H1 (cell line): ENCODE results near the gene DAP. TPM values are rescaled to one million over a fixed set of nuclear protein-coding genes. Genes with fewer than 3 reads are reported as not detected.

Source experiments
- CTCF ChIA-PET: fragments of 300-600 bp; sonication (Branson Sonifier 250); formaldehyde crosslinking; loops from one replicate; lab custom pipeline; 2021; ENCODE audit not compliant: partially characterized antibody; lab: Charles Lee
- POLR2A ChIA-PET: fragments of 300-600 bp; sonication (Branson Sonifier 250); formaldehyde crosslinking; loops from one replicate; lab custom pipeline; 2021; ENCODE audit warnings: inconsistent platforms; ENCODE audit not compliant: partially characterized antibody; lab: Charles Lee
- DNase-seq, 2 experiments: peaks; one replicate each; pipeline versions ENCODE4 v3.0.0 to v3.0.0-alpha.2; 2010 to 2022; ENCODE audit warnings: low spot score in 2 of 2, low read depth in 1 of 2, mixed read lengths in 1 of 2
- FAIRE-seq: peaks from 2 replicates; lab custom pipeline; 2011; peaks lifted over from hg19 to GRCh38; lab: Jason Lieb, UNC
- H2AFZ ChIP-seq: 2 replicates; pipeline ENCODE4 v1.8.1; 2012; ENCODE audit warnings: low read length, inconsistent platforms
- H2AK5ac ChIP-seq: 2 replicates; pipeline ENCODE4 v1.6.1; 2013; ENCODE audit warnings: low read depth, low read length
- H2BK120ac ChIP-seq: replicated peaks from 2 replicates; pipeline ENCODE3; 2013; ENCODE audit warnings: low read depth, low read length, inconsistent platforms
- H2BK12ac ChIP-seq: 2 replicates; pipeline ENCODE4 v1.6.1; 2013; ENCODE audit warnings: low read depth, low read length
- H2BK15ac ChIP-seq: 2 replicates; pipeline ENCODE4 v1.6.1; 2013; ENCODE audit warnings: low read length
- H2BK20ac ChIP-seq: 2 replicates; pipeline ENCODE4 v1.6.1; 2013; ENCODE audit warnings: low read length
- H2BK5ac ChIP-seq: 2 replicates; pipeline ENCODE4 v1.6.1; 2013; ENCODE audit warnings: low read depth, low read length
- H3K14ac ChIP-seq: 2 replicates; pipeline ENCODE4 v1.6.1; 2013; ENCODE audit warnings: inconsistent platforms; ENCODE audit not compliant: insufficient read length
- H3K18ac ChIP-seq: 2 replicates; pipeline ENCODE4 v1.6.1; 2013; ENCODE audit warnings: low read length; ENCODE audit errors: extremely low read depth
- H3K23ac ChIP-seq: 2 replicates; pipeline ENCODE4 v1.6.1; 2013; ENCODE audit warnings: inconsistent platforms; ENCODE audit not compliant: insufficient read length
- H3K23me2 ChIP-seq: 2 replicates; pipeline ENCODE4 v1.6.1; 2013; ENCODE audit warnings: low read depth, low read length
- H3K27ac ChIP-seq: 2 replicates; pipeline ENCODE4 v1.6.1; 2011; ENCODE audit warnings: low read depth, low read length, inconsistent platforms
- H3K27me3 ChIP-seq, 4 experiments: replicated peaks in 1 of 4; 1 replicate in 1 of 4; 2 replicates in 3 of 4; pipeline versions ENCODE4 v1.6.1 to v1.8.1; 2011 to 2013; ENCODE audit warnings: low read length in 3 of 4, mild to moderate bottlenecking in 3 of 4, inconsistent platforms in 2 of 4, mixed read lengths in 2 of 4, moderate library complexity in 1 of 4; ENCODE audit not compliant: control insufficient read depth in 3 of 4, insufficient read depth in 3 of 4; ENCODE audit errors: extremely low read depth in 1 of 4
- H3K36me3 ChIP-seq, 4 experiments: 2 replicates each; pipeline versions ENCODE4 v1.6.1 to v1.8.1; 2011 to 2013; ENCODE audit warnings: mild to moderate bottlenecking in 4 of 4, low read length in 3 of 4, moderate library complexity in 2 of 4, control low read depth in 1 of 4, inconsistent platforms in 1 of 4; ENCODE audit not compliant: insufficient read depth in 4 of 4, control insufficient read depth in 2 of 4
- H3K4ac ChIP-seq: replicated peaks from 2 replicates; pipeline ENCODE3; 2013; ENCODE audit warnings: low read length, low read depth, mixed read lengths, inconsistent platforms; ENCODE audit not compliant: insufficient read length
- H3K4me1 ChIP-seq, 4 experiments: replicated peaks in 1 of 4; 1 replicate in 1 of 4; 2 replicates in 3 of 4; pipeline versions ENCODE4 v1.6.1 to v1.8.1; 2011 to 2013; ENCODE audit warnings: low read length in 3 of 4, inconsistent platforms in 2 of 4, mixed read lengths in 1 of 4; ENCODE audit not compliant: insufficient read depth in 4 of 4, control insufficient read depth in 3 of 4
- H3K4me2 ChIP-seq, 2 experiments: 2 replicates each; pipeline versions ENCODE4 v1.6.1 to v1.8.1; 2011 to 2013; ENCODE audit warnings: low read depth in 2 of 2, low read length in 2 of 2, control low read depth in 1 of 2, inconsistent platforms in 1 of 2, mild to moderate bottlenecking in 1 of 2; ENCODE audit not compliant: insufficient read depth in 1 of 2
- H3K4me3 ChIP-seq, 4 experiments: fragments of 200-600, 300-600 bp in 1 of 4; sonication (generic), shearing (Covaris generic), sonication (Bioruptor Twin) in 1 of 4; 2 replicates each; pipeline versions ENCODE4 v1.5.1 to v1.8.1; 2011 to 2016; ENCODE audit warnings: low read length in 4 of 4, low read depth in 3 of 4, control low read depth in 2 of 4, inconsistent platforms in 2 of 4, mild to moderate bottlenecking in 2 of 4, mixed read lengths in 1 of 4, moderate library complexity in 1 of 4; ENCODE audit not compliant: insufficient read depth in 2 of 4; ENCODE audit errors: extremely low read depth in 1 of 4
- H3K56ac ChIP-seq: replicated peaks from 2 replicates; pipeline ENCODE3; 2013; ENCODE audit warnings: low read depth, mild to moderate bottlenecking, mixed read lengths, low read length, inconsistent platforms; ENCODE audit not compliant: insufficient read length
- H3K79me1 ChIP-seq: 2 replicates; pipeline ENCODE4 v1.6.1; 2013; ENCODE audit warnings: low read depth, low read length, control low read depth
- H3K79me2 ChIP-seq, 2 experiments: 2 replicates each; pipeline versions ENCODE4 v1.6.1 to v1.8.1; 2012 to 2013; ENCODE audit warnings: low read length in 2 of 2, mild to moderate bottlenecking in 2 of 2, inconsistent platforms in 1 of 2; ENCODE audit not compliant: insufficient read depth in 2 of 2, control insufficient read depth in 1 of 2
- H3K9ac ChIP-seq, 4 experiments: replicated peaks in 1 of 4; 1 replicate in 1 of 4; 2 replicates in 3 of 4; pipeline versions ENCODE4 v1.6.1 to v1.8.1; 2011 to 2013; ENCODE audit warnings: low read depth in 3 of 4, low read length in 3 of 4, control low read depth in 2 of 4, mild to moderate bottlenecking in 2 of 4, moderate library complexity in 2 of 4, inconsistent platforms in 1 of 4; ENCODE audit errors: extremely low read depth in 1 of 4
- H3K9me3 ChIP-seq, 2 experiments: 2 replicates each; pipeline versions ENCODE4 v1.6.1 to v1.8.1; 2012 to 2013; ENCODE audit warnings: mild to moderate bottlenecking in 2 of 2, moderate library complexity in 2 of 2, control low read depth in 1 of 2, inconsistent platforms in 1 of 2, low read depth in 1 of 2, low read length in 1 of 2, mixed read lengths in 1 of 2; ENCODE audit not compliant: insufficient read depth in 2 of 2
- H4K20me1 ChIP-seq, 2 experiments: replicated peaks in 1 of 2; 2 replicates each; pipeline versions ENCODE3 to v1.8.1; 2011 to 2013; ENCODE audit warnings: inconsistent platforms in 2 of 2, low read length in 2 of 2, mild to moderate bottlenecking in 1 of 2; ENCODE audit not compliant: insufficient read depth in 2 of 2, control insufficient read depth in 1 of 2
- H4K5ac ChIP-seq: 2 replicates; pipeline ENCODE4 v1.6.1; 2013; ENCODE audit warnings: low read length, low read depth, mixed read lengths, inconsistent platforms; ENCODE audit not compliant: insufficient read length
- H4K8ac ChIP-seq: 2 replicates; pipeline ENCODE4 v1.8.0; 2013; ENCODE audit warnings: mild to moderate bottlenecking, moderate library complexity, low read length, inconsistent platforms; ENCODE audit not compliant: insufficient read depth; ENCODE audit errors: extremely low read depth
- H4K91ac ChIP-seq: replicated peaks from 2 replicates; pipeline ENCODE3; 2013; ENCODE audit warnings: low read length, mixed read lengths, inconsistent platforms; ENCODE audit not compliant: insufficient read length
- CBX5 ChIP-seq: fragments of 300-800, 300-1000 bp; sonication (generic); IDR thresholded peaks from 2 replicates; pipeline ENCODE4 v1.7.1; 2016; ENCODE audit warnings: antibody characterized with exemption, low read length, low read depth
- RBBP5 ChIP-seq: IDR thresholded peaks from 2 replicates; pipeline ENCODE4 v1.7.1; 2012; ENCODE audit warnings: low read depth, mild to moderate bottlenecking, inconsistent platforms, low read length, moderate library complexity, borderline replicate concordance
- RXRA ChIP-seq: IDR thresholded peaks from 2 replicates; pipeline ENCODE4 v1.6.1; 2011; ENCODE audit warnings: low read depth, mild to moderate bottlenecking, low read length, moderate library complexity; ENCODE audit not compliant: insufficient read depth
- SUZ12 ChIP-seq: fragments of 200-600 bp; sonication (generic); IDR thresholded peaks from 2 replicates; pipeline ENCODE4 v1.6.1; 2012; ENCODE audit warnings: mild to moderate bottlenecking, inconsistent platforms, low read length, moderate library complexity, mixed read lengths
- WGBS, 2 experiments: shearing (Covaris generic) in 1 of 2; methylation state at CpG; one replicate each; pipeline versions ENCODE4 v1.1.6 to v1.1.7; 2013 to 2015; ENCODE audit warnings: low lambda C conversion rate in 2 of 2, mixed read lengths in 2 of 2, inconsistent platforms in 1 of 2, low coverage in 1 of 2, missing lambda C conversion rate in 1 of 2; ENCODE audit not compliant: insufficient replicate concordance in 2 of 2, insufficient coverage in 1 of 2, insufficient read length in 1 of 2; ENCODE audit errors: extremely low coverage in 1 of 2, missing lambda C conversion rate in 1 of 2; 5-methylcytosine and 5-hydroxymethylcytosine counted together
- polyA plus RNA-seq, 7 experiments: library from polyadenylated mRNA; depleted of rRNA in 3 of 7; stranded (reverse) in 5 of 7; unstranded in 2 of 7; fragments of >200 nt in 5 of 7; fragments of 200-250 nt in 2 of 7; gene quantifications; 1 replicate in 5 of 7; 2 replicates in 1 of 7; 4 replicates in 1 of 7; pipeline versions ENCODE4 v1.2.1 to v1.2.3, GENCODE V29; 2011 to 2013; ENCODE audit warnings: missing spikeins in 2 of 7, mixed read lengths in 2 of 7
- total RNA-seq: library from RNA; stranded (reverse); fragmentation: NEBNext Ultra II Directional; extraction: Animal tissue kit (Norgen Biotek cat#: 25700); gene quantifications from 2 replicates; pipeline ENCODE4 v1.2.1, GENCODE V29; 2021
- TF ChIP-seq, protein P1 (sequence below): IDR thresholded peaks from 2 replicates; pipeline ENCODE4 v1.6.1; 2011; ENCODE audit warnings: low read length, improper control_type of control experiment

Gene DAP
- total and polyA plus RNA-seq, 2 of the 8 experiments (the other 6 are each of a cell fraction or from before 2014, with no cell fraction given): 26.2 to 44.4 TPM

DNA sequence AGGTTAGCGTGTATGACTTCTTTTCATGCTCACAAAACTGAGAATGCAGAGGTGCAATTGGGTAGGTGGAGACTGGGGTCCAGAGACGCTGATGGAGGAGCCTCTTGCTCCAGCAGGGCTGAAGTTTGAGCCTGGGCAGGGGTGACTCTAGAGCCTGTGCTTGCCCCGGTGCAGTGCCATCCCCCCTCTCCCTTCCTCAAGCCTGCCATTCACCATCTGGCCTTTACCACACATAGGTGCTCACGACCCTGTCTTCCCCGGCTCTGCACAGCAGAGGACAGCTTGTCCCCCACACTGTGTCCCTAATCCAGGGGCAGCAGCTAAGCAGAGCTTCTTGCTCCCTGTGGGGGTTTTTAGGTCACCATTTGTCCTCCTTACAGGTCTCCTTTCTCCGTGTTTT lies 86.5 kb downstream of the DAP start:
- Histone ChIP-seq H3K79me2 (no peaks in the 10 kb centered on the region), H3K36me3 (0 out of 8 replicates have a peak, but pooled peaks cover 0 to 4% (median 0%) of the 10 kb centered on the region in 4 experiments), H3K9me3 (no peaks in the 10 kb centered on the region), H2BK15ac (no peak overlapping the region), H2BK5ac (no peak overlapping the region), H3K79me1 (no peaks in the 10 kb centered on the region; the same call in 1 of the 2 replicates), H4K91ac (no peak overlapping the region), H4K20me1 (peaks cover 0 to 5% of the 10 kb centered on the region in 2 experiments), H3K4me1 (no peaks in the 10 kb centered on the region), H2AFZ (no peak overlapping the region), H4K5ac (no peak overlapping the region), H2BK20ac (no peak overlapping the region), H2AK5ac (no peak overlapping the region), H3K4ac (no peak overlapping the region)
- 84% methylated on average over 6 of the region's 6 CpGs; no CpG with 5 or more reads in 1 of the 2 experiments for WGBS, 2 experiments
- TF ChIP-seq, protein P1, sequence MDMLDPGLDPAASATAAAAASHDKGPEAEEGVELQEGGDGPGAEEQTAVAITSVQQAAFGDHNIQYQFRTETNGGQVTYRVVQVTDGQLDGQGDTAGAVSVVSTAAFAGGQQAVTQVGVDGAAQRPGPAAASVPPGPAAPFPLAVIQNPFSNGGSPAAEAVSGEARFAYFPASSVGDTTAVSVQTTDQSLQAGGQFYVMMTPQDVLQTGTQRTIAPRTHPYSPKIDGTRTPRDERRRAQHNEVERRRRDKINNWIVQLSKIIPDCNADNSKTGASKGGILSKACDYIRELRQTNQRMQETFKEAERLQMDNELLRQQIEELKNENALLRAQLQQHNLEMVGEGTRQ: no peak
- no peak for TF ChIP-seq RBBP5
- TF ChIP-seq SUZ12: no peak
- TF ChIP-seq RXRA: no peak
- TF ChIP-seq CBX5: no peak
- TF ChIP-seq, all 59 proteins: peak for 0
- no peak overlapping the region for H3K23ac ChIP-seq
- DNase-seq (no peak), FAIRE-seq (no peak)
- no peak overlapping the region for H3K56ac ChIP-seq
- H3K18ac ChIP-seq: no peak overlapping the region
- H3K4me2 ChIP-seq: no peak overlapping the region
- no peaks in the 10 kb centered on the region for H3K27me3 ChIP-seq
- H3K23me2 ChIP-seq: peaks cover 6% of the 10 kb centered on the region; the same call in 1 of the 2 replicates
- ChIA-PET CTCF (interaction anchor here (0.7 to 3.0 kb wide), 4 partner anchors 15 to 223 kb away, joined by 3 to 12 read pairs (median 6); no protein-coding TSS in a partner anchor), POLR2A (interaction anchor here (0.6 to 1.0 kb wide), 2 partner anchors 11 to 22 kb away, joined by 3 read pairs; no protein-coding TSS in a partner anchor)
- no peak overlapping the region for H2BK120ac ChIP-seq
- H3K9ac ChIP-seq: no peak overlapping the region
- no peak overlapping the region for H3K14ac ChIP-seq
- H2BK12ac ChIP-seq: no peak overlapping the region; the same call in 1 of the 2 replicates
- H3K4me3 ChIP-seq: no peak overlapping the region
- H3K27ac ChIP-seq: no peak overlapping the region
- no peak overlapping the region for H4K8ac ChIP-seq
